K562 (cell line): ENCODE data around the gene EIF4G2. TPM values are rescaled to one million over a fixed set of nuclear protein-coding genes. Genes with fewer than 3 reads are reported as not detected.

Experiments
- BACH1 ChIP-seq: fragments of 200-800 bp; sonication (Bioruptor generic); IDR thresholded peaks from 2 replicates; pipeline ENCODE4 v1.6.1; 2016; ENCODE audit warnings: missing genetic modification characterization, missing compliant biosample characterization
- CBX3 ChIP-seq, 2 experiments: IDR thresholded peaks; 1 replicate in 1 of 2; 2 replicates in 1 of 2; pipeline ENCODE4 v1.6.1; 2012; ENCODE audit warnings: inconsistent platforms in 2 of 2, low read length in 2 of 2, borderline replicate concordance in 1 of 2, control low read depth in 1 of 2
- FOXP1 ChIP-seq: sonication (generic); formaldehyde crosslinking; IDR thresholded peaks from 2 replicates; pipeline ENCODE4 v1.8.0; 2022; ENCODE audit warnings: mild to moderate bottlenecking, missing genetic modification reagents
- L3MBTL2 ChIP-seq: fragments of 450-650 bp; IDR thresholded peaks from 2 replicates; pipeline ENCODE4 v1.6.1; 2016; ENCODE audit warnings: mild to moderate bottlenecking, moderate library complexity
- MBD2 ChIP-seq: sonication (generic); IDR thresholded peaks from 2 replicates; pipeline ENCODE4 v1.6.1; 2016; ENCODE audit warnings: low read depth, borderline replicate concordance
- MEF2D ChIP-seq: conservative IDR thresholded peaks from 2 replicates; pipeline ENCODE4 v1.6.1; 2016; ENCODE audit warnings: low read depth, missing genetic modification characterization, missing compliant biosample characterization
- NFRKB ChIP-seq: fragments of 450-650 bp; IDR thresholded peaks from 2 replicates; pipeline ENCODE4 v1.6.1; 2016; ENCODE audit warnings: low read depth
- POLR3G ChIP-seq: IDR thresholded peaks from 2 replicates; pipeline ENCODE4 v1.6.1; 2011; ENCODE audit not compliant: insufficient read length, insufficient replicate concordance; ENCODE audit errors: extremely low read depth
- SREBF1 ChIP-seq: fragments of 150-350 bp; IDR thresholded peaks from 2 replicates; pipeline ENCODE4 v1.6.1; 2014; ENCODE audit warnings: antibody characterized with exemption, low read depth, low read length, borderline replicate concordance
- ZFX ChIP-seq: sonication (generic); formaldehyde crosslinking; IDR thresholded peaks from 2 replicates; pipeline ENCODE4 v1.8.0; 2022; ENCODE audit warnings: mild to moderate bottlenecking, missing genetic modification reagents, moderate library complexity
- ZNF175 ChIP-seq: fragments of 200-800 bp; sonication (Bioruptor generic); IDR thresholded peaks from 2 replicates; pipeline ENCODE4 v1.6.1; 2016; ENCODE audit warnings: low read depth, mild to moderate bottlenecking, missing genetic modification characterization, missing compliant biosample characterization
- ZNF76 ChIP-seq: fragments of 250-450 bp; sonication (Bioruptor Pico); IDR thresholded peaks from 2 replicates; pipeline ENCODE4 v1.4.0; 2020; ENCODE audit warnings: mild to moderate bottlenecking, moderate library complexity, borderline replicate concordance
- polyA plus RNA-seq, 8 experiments: library from polyadenylated mRNA; depleted of rRNA in 4 of 8; stranded (reverse) in 5 of 8; unstranded in 3 of 8; fragments of >200 nt; fragmentation: Nextera tagmentation in 2 of 8; fragmentation: Illumina TruSeq in 1 of 8; extraction: Ambion mirVana in 2 of 8; extraction: Trizol in 1 of 8; gene quantifications; 2 replicates each; pipeline versions ENCODE4 v1.2.1 to v1.2.3, GENCODE V29; 2011 to 2014; ENCODE audit warnings: inconsistent platforms in 1 of 8, missing spikeins in 1 of 8
- total RNA-seq, 7 experiments: library from RNA; depleted of rRNA in 6 of 7; stranded (reverse); fragments of >200 nt in 6 of 7; fragmentation: Illumina TruSeq in 2 of 7; extraction: Trizol in 2 of 7; gene quantifications; 2 replicates each; pipeline versions ENCODE4 v1.2.1 to v1.2.3, GENCODE V29; 2011 to 2021; ENCODE audit warnings: low replicate concordance in 1 of 7
- TF ChIP-seq, protein P1 (sequence below): fragments of 450-650 bp; IDR thresholded peaks from 2 replicates; pipeline ENCODE4 v1.7.1; 2018; ENCODE audit warnings: mild to moderate bottlenecking, low read depth; ENCODE audit not compliant: partially characterized antibody
- TF ChIP-seq, protein P2 (sequence below): sonication (generic); formaldehyde crosslinking; IDR thresholded peaks from 2 replicates; pipeline ENCODE4 v1.8.1; 2023; ENCODE audit warnings: mild to moderate bottlenecking, missing genetic modification reagents
- TF ChIP-seq, protein P3 (sequence below), 2 experiments: fragments of 450-650 bp in 1 of 2; IDR thresholded peaks; 2 replicates each; pipeline ENCODE4 v1.6.1; 2011 to 2017; ENCODE audit warnings: low read depth in 2 of 2, antibody characterized with exemption in 1 of 2, borderline replicate concordance in 1 of 2, low read length in 1 of 2, mild to moderate bottlenecking in 1 of 2, mixed read lengths in 1 of 2; ENCODE audit not compliant: control insufficient read depth in 1 of 2
- TF ChIP-seq, protein P4 (sequence below): fragments of 200-800 bp; sonication (Bioruptor generic); IDR thresholded peaks from 2 replicates; pipeline ENCODE4 v1.6.1; 2017; ENCODE audit warnings: missing genetic modification characterization, missing compliant biosample characterization
- TF ChIP-seq, protein P5 (sequence below): fragments of 250-450 bp; sonication (Bioruptor Pico); IDR thresholded peaks from 2 replicates; pipeline ENCODE4 v1.8.0; 2021; ENCODE audit warnings: moderate library complexity, mild to moderate bottlenecking, inconsistent platforms

EIF4G2 gene
- total and polyA plus RNA-seq, 9 of the 15 experiments (the other 6 are each of a cell fraction or from before 2014, with no cell fraction given): 206 to 790 (median 646) TPM

DNA sequence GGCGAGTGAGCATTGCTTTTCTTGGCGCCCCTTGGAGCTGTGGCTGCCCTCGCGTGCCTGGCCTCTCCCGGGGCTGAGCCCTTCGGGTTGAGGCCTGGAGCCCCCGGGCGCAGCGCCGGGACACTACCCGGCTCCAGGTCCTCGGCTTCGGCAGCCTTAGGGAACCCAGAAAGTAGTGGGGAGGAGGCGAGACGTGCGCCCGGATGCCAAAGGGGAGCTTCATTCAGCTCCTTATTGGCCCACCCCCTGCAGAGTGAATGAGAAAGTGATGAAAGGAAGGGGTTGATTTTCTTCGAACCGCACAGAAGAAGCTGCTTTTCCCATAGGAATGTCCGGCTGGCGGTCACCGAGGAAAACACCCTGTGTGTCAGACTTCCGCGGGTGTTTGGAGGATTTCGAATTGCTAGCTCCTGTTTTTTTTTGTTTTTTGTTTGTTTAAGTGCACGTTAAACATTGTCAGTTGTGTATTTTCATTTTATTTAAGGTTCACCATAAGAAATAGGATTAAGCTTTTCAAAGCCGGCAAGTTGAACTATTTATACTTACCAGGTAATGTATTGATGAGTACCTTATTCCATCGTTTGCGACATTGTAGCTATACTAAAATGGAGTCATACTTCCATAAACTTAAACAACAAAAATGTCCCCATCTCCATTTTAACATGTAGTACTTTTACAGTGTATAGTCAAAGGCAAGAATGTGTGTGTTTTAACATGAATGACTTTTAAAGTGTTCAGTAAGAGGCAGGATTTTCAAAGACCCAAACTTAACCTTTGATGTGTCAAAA, 841 bp upstream of the EIF4G2 start (continued):
- TF ChIP-seq, protein P1, sequence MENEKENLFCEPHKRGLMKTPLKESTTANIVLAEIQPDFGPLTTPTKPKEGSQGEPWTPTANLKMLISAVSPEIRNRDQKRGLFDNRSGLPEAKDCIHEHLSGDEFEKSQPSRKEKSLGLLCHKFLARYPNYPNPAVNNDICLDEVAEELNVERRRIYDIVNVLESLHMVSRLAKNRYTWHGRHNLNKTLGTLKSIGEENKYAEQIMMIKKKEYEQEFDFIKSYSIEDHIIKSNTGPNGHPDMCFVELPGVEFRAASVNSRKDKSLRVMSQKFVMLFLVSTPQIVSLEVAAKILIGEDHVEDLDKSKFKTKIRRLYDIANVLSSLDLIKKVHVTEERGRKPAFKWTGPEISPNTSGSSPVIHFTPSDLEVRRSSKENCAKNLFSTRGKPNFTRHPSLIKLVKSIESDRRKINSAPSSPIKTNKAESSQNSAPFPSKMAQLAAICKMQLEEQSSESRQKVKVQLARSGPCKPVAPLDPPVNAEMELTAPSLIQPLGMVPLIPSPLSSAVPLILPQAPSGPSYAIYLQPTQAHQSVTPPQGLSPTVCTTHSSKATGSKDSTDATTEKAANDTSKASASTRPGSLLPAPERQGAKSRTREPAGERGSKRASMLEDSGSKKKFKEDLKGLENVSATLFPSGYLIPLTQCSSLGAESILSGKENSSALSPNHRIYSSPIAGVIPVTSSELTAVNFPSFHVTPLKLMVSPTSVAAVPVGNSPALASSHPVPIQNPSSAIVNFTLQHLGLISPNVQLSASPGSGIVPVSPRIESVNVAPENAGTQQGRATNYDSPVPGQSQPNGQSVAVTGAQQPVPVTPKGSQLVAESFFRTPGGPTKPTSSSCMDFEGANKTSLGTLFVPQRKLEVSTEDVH: no peak
- TF ChIP-seq, protein P2, sequence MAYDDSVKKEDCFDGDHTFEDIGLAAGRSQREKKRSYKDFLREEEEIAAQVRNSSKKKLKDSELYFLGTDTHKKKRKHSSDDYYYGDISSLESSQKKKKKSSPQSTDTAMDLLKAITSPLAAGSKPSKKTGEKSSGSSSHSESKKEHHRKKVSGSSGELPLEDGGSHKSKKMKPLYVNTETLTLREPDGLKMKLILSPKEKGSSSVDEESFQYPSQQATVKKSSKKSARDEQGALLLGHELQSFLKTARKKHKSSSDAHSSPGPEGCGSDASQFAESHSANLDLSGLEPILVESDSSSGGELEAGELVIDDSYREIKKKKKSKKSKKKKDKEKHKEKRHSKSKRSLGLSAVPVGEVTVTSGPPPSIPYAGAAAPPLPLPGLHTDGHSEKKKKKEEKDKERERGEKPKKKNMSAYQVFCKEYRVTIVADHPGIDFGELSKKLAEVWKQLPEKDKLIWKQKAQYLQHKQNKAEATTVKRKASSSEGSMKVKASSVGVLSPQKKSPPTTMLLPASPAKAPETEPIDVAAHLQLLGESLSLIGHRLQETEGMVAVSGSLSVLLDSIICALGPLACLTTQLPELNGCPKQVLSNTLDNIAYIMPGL (CRISPR knock-in tag): no peak
- TF ChIP-seq ZFX (CRISPR knock-in tag): peak; percentile 95
- TF ChIP-seq, protein P3, sequence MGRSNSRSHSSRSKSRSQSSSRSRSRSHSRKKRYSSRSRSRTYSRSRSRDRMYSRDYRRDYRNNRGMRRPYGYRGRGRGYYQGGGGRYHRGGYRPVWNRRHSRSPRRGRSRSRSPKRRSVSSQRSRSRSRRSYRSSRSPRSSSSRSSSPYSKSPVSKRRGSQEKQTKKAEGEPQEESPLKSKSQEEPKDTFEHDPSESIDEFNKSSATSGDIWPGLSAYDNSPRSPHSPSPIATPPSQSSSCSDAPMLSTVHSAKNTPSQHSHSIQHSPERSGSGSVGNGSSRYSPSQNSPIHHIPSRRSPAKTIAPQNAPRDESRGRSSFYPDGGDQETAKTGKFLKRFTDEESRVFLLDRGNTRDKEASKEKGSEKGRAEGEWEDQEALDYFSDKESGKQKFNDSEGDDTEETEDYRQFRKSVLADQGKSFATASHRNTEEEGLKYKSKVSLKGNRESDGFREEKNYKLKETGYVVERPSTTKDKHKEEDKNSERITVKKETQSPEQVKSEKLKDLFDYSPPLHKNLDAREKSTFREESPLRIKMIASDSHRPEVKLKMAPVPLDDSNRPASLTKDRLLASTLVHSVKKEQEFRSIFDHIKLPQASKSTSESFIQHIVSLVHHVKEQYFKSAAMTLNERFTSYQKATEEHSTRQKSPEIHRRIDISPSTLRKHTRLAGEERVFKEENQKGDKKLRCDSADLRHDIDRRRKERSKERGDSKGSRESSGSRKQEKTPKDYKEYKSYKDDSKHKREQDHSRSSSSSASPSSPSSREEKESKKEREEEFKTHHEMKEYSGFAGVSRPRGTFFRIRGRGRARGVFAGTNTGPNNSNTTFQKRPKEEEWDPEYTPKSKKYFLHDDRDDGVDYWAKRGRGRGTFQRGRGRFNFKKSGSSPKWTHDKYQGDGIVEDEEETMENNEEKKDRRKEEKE (IDR thresholded peaks at IDR 0.05; ENCODE audit: borderline replicate concordance in 1 of 2, control insufficient read depth in 1 of 2, low read depth in 2 of 2, low read length in 1 of 2): no peak
- no peak for TF ChIP-seq SREBF1
- TF ChIP-seq FOXP1 (CRISPR knock-in tag): no peak
- TF ChIP-seq, protein P4, sequence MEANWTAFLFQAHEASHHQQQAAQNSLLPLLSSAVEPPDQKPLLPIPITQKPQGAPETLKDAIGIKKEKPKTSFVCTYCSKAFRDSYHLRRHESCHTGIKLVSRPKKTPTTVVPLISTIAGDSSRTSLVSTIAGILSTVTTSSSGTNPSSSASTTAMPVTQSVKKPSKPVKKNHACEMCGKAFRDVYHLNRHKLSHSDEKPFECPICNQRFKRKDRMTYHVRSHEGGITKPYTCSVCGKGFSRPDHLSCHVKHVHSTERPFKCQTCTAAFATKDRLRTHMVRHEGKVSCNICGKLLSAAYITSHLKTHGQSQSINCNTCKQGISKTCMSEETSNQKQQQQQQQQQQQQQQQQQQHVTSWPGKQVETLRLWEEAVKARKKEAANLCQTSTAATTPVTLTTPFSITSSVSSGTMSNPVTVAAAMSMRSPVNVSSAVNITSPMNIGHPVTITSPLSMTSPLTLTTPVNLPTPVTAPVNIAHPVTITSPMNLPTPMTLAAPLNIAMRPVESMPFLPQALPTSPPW (CRISPR knock-in tag): no peak; the same call in 1 of the 2 replicates
- peak; percentile 86; the same call in 1 of the 2 replicates for TF ChIP-seq L3MBTL2
- TF ChIP-seq MBD2: no peak
- 0 out of 2 replicates have a peak, but pooled peaks have one; percentile 28 for TF ChIP-seq NFRKB
- TF ChIP-seq, protein P5, sequence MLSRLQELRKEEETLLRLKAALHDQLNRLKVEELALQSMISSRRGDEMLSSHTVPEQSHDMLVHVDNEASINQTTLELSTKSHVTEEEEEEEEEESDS (CRISPR knock-in tag): no peak
- no peak for TF ChIP-seq POLR3G
- 0 out of 3 replicates have a peak, but pooled peaks of 1 of the 2 experiments have one; percentile 2 for TF ChIP-seq CBX3 (IDR thresholded peaks at IDR 0.05; ENCODE audit: borderline replicate concordance in 1 of 2, low read length in 2 of 2)
- TF ChIP-seq MEF2D: no peak
- TF ChIP-seq BACH1 (tag): no peak
- TF ChIP-seq ZNF76 (CRISPR knock-in tag): no peak
- TF ChIP-seq ZNF175 (CRISPR knock-in tag): 0 out of 2 replicates have a peak, but pooled peaks have one; percentile 10
